Panc1 (cell line): ENCODE measurements around the gene USP6NL. TPM values are rescaled to one million over a fixed set of nuclear protein-coding genes. Genes with fewer than 3 reads are reported as not detected.
"Not testable (repeated sequence)": the region's sequence is repeated elsewhere in the genome, so short reads cannot be mapped to it uniquely, and the experiment has no call there.

ENCODE experiments used
- ATAC-seq: fragments of 200-7000 bp; cut with Tn5 transposase; 2 replicates; pipeline ENCODE4 v1.9.1; 2020; ENCODE audit warnings: mild to moderate bottlenecking, moderate library complexity
- BruUV-seq: library from RNA; stranded (reverse); fragments of 400-500 nt; replicated peaks from 2 replicates; lab custom pipeline; 2021; lab: Mats Ljungman, UMichigan
- CTCF ChIA-PET: fragments of 300-600 bp; sonication (Branson Sonifier 250); formaldehyde crosslinking; loops from one replicate; lab custom pipeline; 2022; ENCODE audit warnings: antibody characterized with exemption; lab: Charles Lee
- POLR2A ChIA-PET: fragments of 300-600 bp; sonication (Branson Sonifier 250); formaldehyde crosslinking; loops from one replicate; lab custom pipeline; 2022; ENCODE audit warnings: antibody characterized with exemption; lab: Charles Lee
- DNase-seq: peaks from one replicate; pipeline ENCODE4 v3.0.0-alpha.2; 2010; ENCODE audit warnings: low read depth, low spot score
- H3K27ac ChIP-seq: 2 replicates; pipeline ENCODE4 v1.5.1; 2011; ENCODE audit warnings: mild to moderate bottlenecking, low read length, inconsistent platforms
- H3K27me3 ChIP-seq: fragments of 200-500 bp; sonication (Bioruptor generic); 2 replicates; pipeline ENCODE4 v1.6.0; 2014; ENCODE audit warnings: low read length, inconsistent platforms; ENCODE audit not compliant: control insufficient read depth, insufficient read depth
- H3K36me3 ChIP-seq: fragments of 200-500 bp; sonication (Bioruptor generic); 2 replicates; pipeline ENCODE4 v1.5.1; 2014; ENCODE audit warnings: inconsistent platforms, mild to moderate bottlenecking, low read length, moderate library complexity; ENCODE audit not compliant: control insufficient read depth, insufficient read depth
- H3K4me1 ChIP-seq: 2 replicates; pipeline ENCODE4 v1.5.1; 2011; ENCODE audit warnings: inconsistent platforms, mild to moderate bottlenecking, low read length, moderate library complexity; ENCODE audit not compliant: control insufficient read depth, insufficient read depth
- H3K4me3 ChIP-seq, 2 experiments: 2 replicates each; pipeline ENCODE4 v1.5.1; 2011 to 2012; ENCODE audit warnings: low read depth in 2 of 2, low read length in 2 of 2, mild to moderate bottlenecking in 2 of 2, inconsistent platforms in 1 of 2, moderate library complexity in 1 of 2
- H3K9me3 ChIP-seq: fragments of 200-500 bp; sonication (Bioruptor generic); 2 replicates; pipeline ENCODE4 v1.5.1; 2014; ENCODE audit warnings: low read depth, mild to moderate bottlenecking, inconsistent platforms, low read length, moderate library complexity; ENCODE audit not compliant: control insufficient read depth, insufficient read depth
- POLR2AphosphoS5 ChIP-seq: IDR thresholded peaks from 2 replicates; pipeline ENCODE4 v1.6.1; 2012; ENCODE audit warnings: mild to moderate bottlenecking, low read depth, low read length, moderate library complexity
- SIN3A ChIP-seq: IDR thresholded peaks from 2 replicates; pipeline ENCODE4 v1.6.1; 2012; ENCODE audit warnings: low read depth, mild to moderate bottlenecking, low read length, moderate library complexity, borderline replicate concordance; ENCODE audit not compliant: insufficient read depth
- TCF7L2 ChIP-seq: IDR thresholded peaks from 2 replicates; pipeline ENCODE4 v1.6.1; 2011; ENCODE audit warnings: mild to moderate bottlenecking, low read depth, low read length, inconsistent platforms
- in situ Hi-C: cut with HindIII; loops from 2 replicates; pipeline ENCODE4 v1.10.0; 2016; ENCODE audit warnings: low sequenced_read_pairs, low pct_unique_long_range_greater_than_20kb
- intact Hi-C: fragments of 100-400 bp; cut with micrococcal nuclease; formaldehyde crosslinking; loops from one replicate; pipeline ENCODE4 v1.10.0; 2022; ENCODE audit not compliant: unreplicated experiment
- total RNA-seq: library from RNA; stranded (reverse); gene quantifications from one replicate; pipeline ENCODE4 v1.2.1, GENCODE V29; 2021; ENCODE audit not compliant: unreplicated experiment
- TF ChIP-seq, protein P1 (sequence below): fragments of 450-650 bp; IDR thresholded peaks from 2 replicates; pipeline ENCODE4 v1.5.1; 2017; ENCODE audit warnings: mild to moderate bottlenecking
- TF ChIP-seq, protein P2 (sequence below), 2 experiments: IDR thresholded peaks; 2 replicates each; pipeline ENCODE4 v1.6.1; 2011 to 2012; ENCODE audit warnings: low read depth in 2 of 2, control low read depth in 1 of 2, low read length in 1 of 2, mild to moderate bottlenecking in 1 of 2, moderate library complexity in 1 of 2; ENCODE audit not compliant: insufficient read depth in 1 of 2

USP6NL gene
- total RNA-seq, 1 experiment from 2014 or later, result 13.9 TPM

DNA sequence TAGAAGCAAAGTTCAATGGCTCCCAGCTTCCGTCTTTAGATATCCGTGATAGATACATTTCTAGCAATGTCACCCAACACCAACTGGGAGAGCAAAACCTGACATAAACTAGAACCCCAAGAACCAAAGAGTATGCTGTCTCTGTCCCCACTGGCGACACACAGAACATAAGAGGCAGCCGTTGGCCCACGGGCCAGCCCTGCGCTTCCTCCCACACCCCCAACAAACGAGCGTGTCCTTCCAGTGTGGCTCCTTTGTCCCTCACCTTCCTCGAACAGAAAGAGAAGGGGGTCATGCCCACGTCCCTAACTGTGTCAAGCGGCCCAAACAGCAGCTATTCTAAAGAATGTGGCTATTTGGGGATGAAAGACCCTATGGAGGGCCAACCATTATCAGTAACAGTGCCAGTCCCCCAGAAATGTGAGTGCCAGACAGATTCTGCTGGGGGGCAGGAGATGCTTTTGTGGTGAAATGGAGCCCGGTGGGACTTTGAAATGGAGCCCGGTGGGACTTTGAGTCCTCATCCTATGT is 171.9 kb downstream of the USP6NL start:
- Histone ChIP-seq H3K27me3 (no peaks in the 10 kb centered on the region), H3K36me3 (no peaks in the 10 kb centered on the region), H3K9me3 (no peaks in the 10 kb centered on the region), H3K4me3 (no peak overlapping the region), H3K27ac (no peak overlapping the region), H3K4me1 (no peaks in the 10 kb centered on the region)
- CTCF ChIA-PET, result no interaction called here
- in situ Hi-C loops, result no loop called here
- ATAC-seq (no peak), DNase-seq (no peak)
- TF ChIP-seq TCF7L2 (no peak), SIN3A (no peak), POLR2AphosphoS5 (no peak)
- TF ChIP-seq, protein P1, sequence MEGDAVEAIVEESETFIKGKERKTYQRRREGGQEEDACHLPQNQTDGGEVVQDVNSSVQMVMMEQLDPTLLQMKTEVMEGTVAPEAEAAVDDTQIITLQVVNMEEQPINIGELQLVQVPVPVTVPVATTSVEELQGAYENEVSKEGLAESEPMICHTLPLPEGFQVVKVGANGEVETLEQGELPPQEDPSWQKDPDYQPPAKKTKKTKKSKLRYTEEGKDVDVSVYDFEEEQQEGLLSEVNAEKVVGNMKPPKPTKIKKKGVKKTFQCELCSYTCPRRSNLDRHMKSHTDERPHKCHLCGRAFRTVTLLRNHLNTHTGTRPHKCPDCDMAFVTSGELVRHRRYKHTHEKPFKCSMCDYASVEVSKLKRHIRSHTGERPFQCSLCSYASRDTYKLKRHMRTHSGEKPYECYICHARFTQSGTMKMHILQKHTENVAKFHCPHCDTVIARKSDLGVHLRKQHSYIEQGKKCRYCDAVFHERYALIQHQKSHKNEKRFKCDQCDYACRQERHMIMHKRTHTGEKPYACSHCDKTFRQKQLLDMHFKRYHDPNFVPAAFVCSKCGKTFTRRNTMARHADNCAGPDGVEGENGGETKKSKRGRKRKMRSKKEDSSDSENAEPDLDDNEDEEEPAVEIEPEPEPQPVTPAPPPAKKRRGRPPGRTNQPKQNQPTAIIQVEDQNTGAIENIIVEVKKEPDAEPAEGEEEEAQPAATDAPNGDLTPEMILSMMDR, result no peak
- TF ChIP-seq, protein P2, sequence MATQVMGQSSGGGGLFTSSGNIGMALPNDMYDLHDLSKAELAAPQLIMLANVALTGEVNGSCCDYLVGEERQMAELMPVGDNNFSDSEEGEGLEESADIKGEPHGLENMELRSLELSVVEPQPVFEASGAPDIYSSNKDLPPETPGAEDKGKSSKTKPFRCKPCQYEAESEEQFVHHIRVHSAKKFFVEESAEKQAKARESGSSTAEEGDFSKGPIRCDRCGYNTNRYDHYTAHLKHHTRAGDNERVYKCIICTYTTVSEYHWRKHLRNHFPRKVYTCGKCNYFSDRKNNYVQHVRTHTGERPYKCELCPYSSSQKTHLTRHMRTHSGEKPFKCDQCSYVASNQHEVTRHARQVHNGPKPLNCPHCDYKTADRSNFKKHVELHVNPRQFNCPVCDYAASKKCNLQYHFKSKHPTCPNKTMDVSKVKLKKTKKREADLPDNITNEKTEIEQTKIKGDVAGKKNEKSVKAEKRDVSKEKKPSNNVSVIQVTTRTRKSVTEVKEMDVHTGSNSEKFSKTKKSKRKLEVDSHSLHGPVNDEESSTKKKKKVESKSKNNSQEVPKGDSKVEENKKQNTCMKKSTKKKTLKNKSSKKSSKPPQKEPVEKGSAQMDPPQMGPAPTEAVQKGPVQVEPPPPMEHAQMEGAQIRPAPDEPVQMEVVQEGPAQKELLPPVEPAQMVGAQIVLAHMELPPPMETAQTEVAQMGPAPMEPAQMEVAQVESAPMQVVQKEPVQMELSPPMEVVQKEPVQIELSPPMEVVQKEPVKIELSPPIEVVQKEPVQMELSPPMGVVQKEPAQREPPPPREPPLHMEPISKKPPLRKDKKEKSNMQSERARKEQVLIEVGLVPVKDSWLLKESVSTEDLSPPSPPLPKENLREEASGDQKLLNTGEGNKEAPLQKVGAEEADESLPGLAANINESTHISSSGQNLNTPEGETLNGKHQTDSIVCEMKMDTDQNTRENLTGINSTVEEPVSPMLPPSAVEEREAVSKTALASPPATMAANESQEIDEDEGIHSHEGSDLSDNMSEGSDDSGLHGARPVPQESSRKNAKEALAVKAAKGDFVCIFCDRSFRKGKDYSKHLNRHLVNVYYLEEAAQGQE (IDR thresholded peaks at IDR 0.05; ENCODE audit: insufficient read depth in 1 of 2, low read depth in 2 of 2, low read length in 1 of 2), result no peak
- no TSS peak for BruUV-seq
- intact Hi-C loops, result no loop called here
- POLR2A ChIA-PET, result no interaction called here

DNA sequence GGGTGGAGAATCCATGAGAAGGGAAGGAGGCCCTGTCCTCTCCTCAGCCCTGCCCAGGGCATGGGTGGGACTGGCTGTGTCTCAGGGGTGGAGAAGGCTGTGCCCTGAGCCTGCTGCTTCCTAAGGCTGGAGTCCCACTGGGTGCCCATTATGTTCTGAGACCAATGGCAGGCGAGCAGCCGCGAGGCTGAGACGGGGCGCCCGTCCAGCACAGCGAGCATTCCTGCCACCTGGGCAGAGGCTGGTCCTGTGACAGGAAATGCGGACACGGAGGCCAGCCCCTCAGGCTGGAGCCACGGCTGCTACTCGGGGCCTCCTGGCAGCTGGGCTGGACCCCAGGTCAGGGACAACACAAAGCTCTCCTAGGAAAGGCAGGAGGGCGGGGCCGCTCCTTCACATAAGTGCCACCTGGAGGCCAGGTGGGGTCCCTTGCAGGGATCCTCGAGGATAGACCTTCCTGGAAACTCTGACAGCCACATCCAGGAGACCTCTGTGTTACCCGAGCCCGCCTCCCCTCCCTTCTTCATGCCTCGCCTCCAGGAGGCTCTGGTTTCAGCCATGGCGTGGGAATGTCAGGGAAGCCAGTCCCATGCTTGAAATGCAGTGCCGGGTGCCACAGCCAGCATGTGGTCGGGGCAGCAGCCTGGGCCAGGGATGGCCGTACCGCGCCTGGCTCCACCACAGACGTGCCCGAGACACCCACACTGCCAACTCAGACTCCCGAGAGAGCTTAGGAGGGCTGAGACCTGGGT is 173.9 kb downstream of the USP6NL start:
- intact Hi-C loops (no loop called here), in situ Hi-C loops (no loop called here)
- ATAC-seq (0 out of 2 replicates have a peak, but pooled peaks have one; percentile 21), DNase-seq (no peak)
- Histone ChIP-seq H3K9me3 (no peaks in the 10 kb centered on the region), H3K27ac (no peak overlapping the region), H3K36me3 (no peaks in the 10 kb centered on the region), H3K4me3 (no peak overlapping the region), H3K27me3 (no peaks in the 10 kb centered on the region), H3K4me1 (no peaks in the 10 kb centered on the region)
- ChIA-PET CTCF (no interaction called here), POLR2A (no interaction called here)
- TF ChIP-seq TCF7L2 (no peak), POLR2AphosphoS5 (no peak), SIN3A (no peak)
- TF ChIP-seq, protein P1, result no peak
- TF ChIP-seq, protein P2 (IDR thresholded peaks at IDR 0.05; ENCODE audit: insufficient read depth in 1 of 2, low read depth in 2 of 2, low read length in 1 of 2), result no peak
- BruUV-seq, result no TSS peak

DNA sequence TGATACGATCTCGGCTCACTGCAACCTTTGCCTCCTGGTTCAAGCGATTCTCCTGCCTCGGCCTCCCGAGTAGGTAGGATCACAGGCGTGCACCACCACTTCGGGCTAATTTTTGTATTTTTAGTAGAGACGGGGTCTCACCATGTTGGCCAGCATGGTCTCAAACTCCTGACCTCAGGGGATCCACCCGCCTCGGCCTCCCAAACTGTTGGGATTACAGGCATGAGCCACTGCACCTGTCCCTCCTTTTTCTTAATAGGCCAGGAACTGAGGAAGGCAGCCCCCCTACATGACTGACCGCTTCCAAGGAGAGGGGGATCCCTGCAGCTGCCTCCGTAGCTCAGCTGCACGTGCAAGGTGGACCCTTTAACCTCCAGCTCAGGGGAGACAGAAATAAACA is 175.0 kb downstream of the USP6NL start:
- ATAC-seq, H3K9me3 ChIP-seq, intact Hi-C loops, POLR2A ChIA-PET, H3K4me3 ChIP-seq, H3K36me3 ChIP-seq, H3K27me3 ChIP-seq, in situ Hi-C loops, CTCF ChIA-PET, H3K27ac ChIP-seq, H3K4me1 ChIP-seq, BruUV-seq, DNase-seq: not testable (repeated sequence)
